Globus pallidus (tissue), 1 donor: Measurements from ENCODE around the gene NT5C.
"Not testable (repeated sequence)": the region's sequence is repeated elsewhere in the genome, so short reads cannot be mapped to it uniquely, and the experiment has no call there.

Experiments used
- DNase-seq: peaks from one replicate; pipeline ENCODE4 v3.0.0-alpha.2; 2015; ENCODE audit warnings: low spot score

The NT5C gene

DNA sequence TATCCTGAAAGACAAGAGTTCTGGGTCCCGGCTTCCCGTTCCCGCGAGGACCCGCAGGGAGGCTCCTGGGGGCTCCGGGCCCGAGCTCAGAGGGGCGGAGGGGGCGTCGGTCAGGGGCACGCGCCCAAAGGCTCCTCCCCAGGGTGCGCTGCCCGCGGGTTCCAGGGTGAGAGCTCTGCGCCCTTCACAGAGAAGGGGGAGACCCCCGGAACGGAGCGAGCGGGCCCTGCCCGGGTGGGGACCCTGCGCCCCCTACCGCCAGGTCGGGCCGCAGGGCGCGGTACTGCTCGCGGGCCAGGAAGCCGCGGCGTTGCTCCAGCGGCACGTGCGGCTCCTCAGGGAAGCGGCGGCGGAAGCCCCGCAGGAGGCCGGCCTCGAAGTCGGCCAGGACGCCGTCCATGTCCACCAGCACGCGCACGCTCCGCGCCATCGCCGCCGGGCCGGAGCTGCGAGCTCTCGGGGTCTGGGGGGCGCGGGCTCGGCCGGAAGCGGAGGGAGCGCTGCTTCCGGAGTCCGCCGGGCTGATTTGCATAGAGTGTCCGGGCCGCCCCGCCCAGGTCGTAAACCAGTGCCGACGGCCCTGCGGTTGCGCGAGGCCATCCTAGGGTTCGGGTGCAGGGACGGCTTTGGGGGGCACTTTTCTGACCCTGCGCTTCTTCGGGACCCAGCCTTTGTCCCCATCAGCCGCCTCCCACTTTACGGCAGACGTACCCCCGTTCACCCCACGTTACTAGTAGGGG, at the start of gene NT5C:
TSS of gene NT5C (minus strand) at position 465 of the 740 bp plus-strand sequence. CDS start at position 430, 35 bp downstream.
- peak; percentile 71 for DNase-seq

DNA sequence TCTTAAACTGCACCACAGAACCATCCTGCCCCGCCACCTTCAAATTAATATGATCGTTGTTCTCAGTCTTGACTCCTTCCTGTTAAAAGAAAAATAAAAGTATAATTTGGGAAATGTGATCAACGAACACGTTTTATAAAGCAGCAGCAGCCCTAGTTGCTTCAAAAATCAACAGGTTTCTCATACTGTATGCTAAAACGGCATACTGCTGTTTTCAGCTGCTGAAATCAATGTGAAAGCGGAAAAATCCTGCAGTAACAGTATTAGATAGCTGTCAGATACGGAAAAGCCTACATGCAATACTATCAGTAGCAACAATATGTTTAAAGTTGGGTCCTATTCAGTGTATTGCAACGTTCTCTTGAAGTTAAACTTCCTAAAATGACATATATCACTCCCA, 49.6 kb upstream of the NT5C start:
- DNase-seq, result no peak

DNA sequence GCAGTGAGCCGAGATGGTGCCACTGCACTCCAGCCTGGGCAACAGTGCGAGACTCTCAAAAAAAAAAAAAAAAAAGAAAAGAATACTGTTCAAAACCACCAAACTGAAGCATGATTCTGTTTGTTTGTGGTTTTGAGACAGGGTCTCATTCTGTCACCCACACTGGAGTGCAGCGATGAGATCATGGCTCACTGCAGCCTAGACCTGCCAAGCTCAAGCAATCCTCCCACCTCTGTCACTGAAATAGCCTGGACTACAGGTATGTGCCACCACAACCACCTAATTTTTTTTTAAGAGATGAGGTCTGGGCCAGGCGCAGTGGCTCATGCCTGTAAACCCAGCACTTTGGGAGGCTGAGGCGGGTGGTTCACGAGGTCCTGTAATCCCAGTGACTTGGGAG, 46.9 kb upstream of the NT5C start:
- no peak for DNase-seq

DNA sequence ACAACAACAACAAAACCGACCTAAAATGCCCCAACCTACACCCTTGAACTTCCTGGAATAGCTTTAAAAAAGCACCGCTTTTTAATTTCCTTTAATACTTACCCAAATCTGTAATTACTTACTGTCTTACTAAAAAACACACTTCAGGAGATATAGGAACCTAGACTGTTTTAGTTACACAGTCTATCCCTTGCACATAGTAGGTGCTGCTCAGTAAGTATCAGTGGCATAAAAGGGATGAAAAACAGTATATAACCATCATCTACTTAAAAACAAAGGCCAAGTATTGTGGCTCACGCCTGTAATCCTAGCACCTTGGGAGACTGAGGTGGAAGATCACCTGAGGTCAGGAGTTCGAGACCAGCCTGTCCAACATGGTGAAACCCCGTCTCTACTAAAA, 45.1 kb upstream of the NT5C start:
- no peak for DNase-seq

DNA sequence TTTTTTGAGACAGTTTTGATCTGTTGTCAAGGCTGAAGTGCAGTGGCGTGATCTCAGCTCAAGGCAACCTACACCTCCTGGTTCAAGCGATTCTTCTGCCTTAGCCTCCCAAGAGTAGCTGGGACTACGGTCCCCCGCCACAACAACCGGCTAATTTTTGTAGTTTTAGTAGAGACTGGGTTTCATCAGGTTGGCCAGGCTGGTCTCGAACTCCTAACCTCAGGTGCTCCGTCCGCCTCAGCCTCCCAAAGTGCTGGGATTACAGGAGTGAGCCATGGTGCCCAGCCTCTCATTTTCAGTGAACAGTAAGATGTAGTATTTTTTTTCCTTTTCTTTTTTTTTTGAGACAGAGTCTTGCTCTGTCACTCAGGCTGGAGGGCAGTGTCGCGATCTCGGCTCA, 43.5 kb upstream of the NT5C start:
- no peak for DNase-seq

DNA sequence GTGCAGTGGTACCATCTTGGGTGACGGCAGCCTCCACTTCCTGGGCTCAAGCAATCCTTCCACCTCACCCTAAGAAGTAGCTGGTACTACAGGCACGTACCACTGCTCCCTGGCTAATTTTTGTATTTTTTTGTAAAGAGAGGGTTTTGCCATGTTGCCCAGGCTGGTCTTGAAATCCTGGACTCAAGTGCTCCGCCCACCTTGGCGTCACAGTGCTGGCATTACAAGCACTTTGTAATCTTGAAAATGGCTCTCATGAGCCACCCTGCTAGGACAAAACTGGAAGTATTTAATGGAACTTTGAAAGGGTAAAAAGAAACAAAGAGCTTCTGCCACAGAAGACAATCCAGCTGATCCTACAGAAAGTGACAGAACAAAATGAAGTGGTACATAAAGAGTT, 42.0 kb upstream of the NT5C start:
- DNase-seq, result no peak

DNA sequence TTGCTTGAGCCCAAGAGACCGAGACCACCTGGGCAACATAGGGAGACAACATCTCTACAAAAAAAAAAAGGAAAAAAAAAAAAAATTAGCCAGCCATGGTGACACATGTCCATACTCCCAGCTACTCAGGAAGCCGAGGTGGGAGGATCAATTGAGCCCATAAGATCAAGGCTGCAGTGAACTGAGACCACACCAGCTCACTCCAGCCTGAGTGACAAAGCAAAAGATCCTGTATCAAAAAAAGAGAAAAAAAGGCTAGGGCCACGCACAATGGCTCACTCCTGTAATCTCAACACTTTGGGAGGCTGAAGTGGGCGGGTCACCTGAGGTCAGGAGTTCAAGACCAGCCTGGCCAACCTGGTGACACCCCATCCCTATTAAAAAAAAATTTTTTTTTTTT, 37.5 kb upstream of the NT5C start:
- no peak for DNase-seq

DNA sequence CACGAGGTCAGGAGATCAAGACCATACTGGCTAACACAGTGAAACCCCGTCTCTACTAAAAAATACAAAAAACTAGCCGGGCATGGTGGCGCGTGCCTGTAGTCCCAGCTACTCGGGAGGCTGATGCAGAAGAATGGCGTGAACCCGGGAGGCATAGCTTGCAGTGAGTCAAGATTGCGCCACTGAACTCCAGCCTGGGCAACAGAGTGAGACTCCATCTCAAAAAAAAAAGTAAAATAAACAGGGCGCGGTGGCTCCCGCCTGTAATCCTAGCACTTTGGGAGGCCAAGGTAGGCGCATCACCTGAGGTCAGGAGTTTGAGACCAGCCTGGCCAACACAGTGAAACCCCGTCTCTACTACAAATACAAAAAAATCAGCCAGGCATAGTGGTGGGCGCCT, 33.1 kb upstream of the NT5C start:
- not testable (repeated sequence) for DNase-seq

DNA sequence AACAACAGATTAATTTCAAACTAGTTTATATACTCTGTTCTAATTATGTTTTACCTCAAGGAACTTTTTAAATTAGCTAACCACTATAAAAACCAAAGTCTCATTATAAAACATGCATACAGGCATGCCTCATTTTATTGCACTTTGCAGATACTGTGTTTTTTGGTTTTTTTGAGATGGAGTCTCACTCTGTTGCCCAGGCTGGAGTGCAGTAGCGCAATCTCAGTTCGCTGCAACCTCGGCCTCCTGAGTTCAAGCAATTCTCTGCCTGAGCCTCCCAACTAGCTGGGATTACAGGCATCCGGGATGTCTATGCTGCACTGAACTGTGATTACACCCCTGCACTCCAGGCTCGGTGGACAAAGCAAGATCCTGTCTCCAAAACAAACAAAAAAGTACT, 31.5 kb upstream of the NT5C start:
- no peak for DNase-seq

GRCh38 chr17:75160211-75160610, 28.7 kb upstream of the NT5C start:
- no peak for DNase-seq

GRCh38 chr17:75159196-75160031, 27.9 kb upstream of the NT5C start:
- DNase-seq, result no peak

GRCh38 chr17:75158480-75158879, 26.9 kb upstream of the NT5C start:
- not testable (repeated sequence) for DNase-seq

GRCh38 chr17:75155191-75155601, 23.7 kb upstream of the NT5C start:
- DNase-seq, result no peak

- DNase-seq, result peak; percentile 98
Measured at GRCh38 chr17:75154195-75155106, 22.9 kb upstream of the NT5C start, which contains the start of gene JPT1. JPT1 (minus strand) TSS chr17:75154512; CDS start chr17:75154397, 115 bp downstream.

DNA sequence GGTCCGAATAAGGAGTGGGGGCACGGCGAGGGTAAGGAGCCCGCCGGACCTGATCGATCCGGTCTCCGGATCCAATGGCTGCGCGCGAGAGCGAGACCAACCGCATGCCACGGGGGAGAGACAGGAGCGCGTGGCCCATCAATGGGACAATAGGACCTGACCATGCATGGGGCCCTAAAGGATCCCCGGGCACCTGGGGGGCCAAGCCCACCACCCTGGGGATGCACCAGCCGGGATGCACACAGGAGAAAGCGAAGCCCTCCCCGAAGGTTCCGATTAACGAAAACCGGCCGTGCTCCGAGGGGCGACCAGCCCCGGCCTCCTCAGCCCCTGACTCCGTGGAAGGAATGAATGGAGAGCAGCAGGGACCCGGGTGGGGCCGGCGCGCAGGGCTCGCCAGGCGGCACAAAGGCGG, 22.2 kb upstream of the NT5C start:
- no peak for DNase-seq

GRCh38 chr17:75152922-75153779, 21.6 kb upstream of the NT5C start:
- DNase-seq, result no peak

GRCh38 chr17:75152523-75152921, 21.0 kb upstream of the NT5C start:
- no peak for DNase-seq

DNA sequence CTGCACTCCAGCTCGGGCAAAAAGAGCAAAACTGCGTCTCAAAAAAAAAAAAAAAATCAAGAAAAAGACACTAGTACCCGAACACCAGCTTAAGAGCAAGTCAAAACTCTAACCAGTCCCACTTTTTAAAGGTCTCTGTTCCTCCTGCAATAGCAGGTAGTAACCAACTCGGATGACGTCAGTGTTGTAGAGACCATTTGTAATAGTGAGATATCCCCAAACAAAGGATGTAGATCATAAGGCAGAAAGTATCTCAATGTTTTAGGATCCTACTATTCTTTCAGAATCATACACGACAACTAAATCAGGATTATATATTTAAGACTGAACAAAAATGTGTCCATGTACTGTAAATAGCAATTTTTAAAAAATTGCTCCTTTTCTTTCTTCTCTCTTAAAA, 20.4 kb upstream of the NT5C start:
- DNase-seq, result no peak

- no peak for DNase-seq
Measured at GRCh38 chr17:75147878-75148546, 16.5 kb upstream of the NT5C start.

- DNase-seq, result no peak
Measured at GRCh38 chr17:75146592-75146991, 15.1 kb upstream of the NT5C start.
